Peyer's patch (tissue), 4 donors: Measurements from ENCODE around the gene HACD3. TPM values are rescaled to one million over a fixed set of nuclear protein-coding genes. Genes with fewer than 3 reads are reported as not detected.

Experiments used
- DNase-seq, 3 donors: peaks; one replicate each; pipeline ENCODE4 v3.0.0-alpha.2; 2017 to 2019
- H3K27ac ChIP-seq, 4 donors: fragments of 200-600 bp; sonication (generic); one replicate each; pipeline ENCODE4 v1.5.1; 2016 to 2019
- H3K27me3 ChIP-seq, 2 donors: fragments of 200-600 bp; sonication (generic); one replicate each; pipeline ENCODE4 v1.5.1; 2019
- H3K36me3 ChIP-seq, 3 donors: fragments of 200-600 bp; sonication (generic); one replicate each; pipeline ENCODE4 v1.5.1; 2016 to 2019
- H3K4me1 ChIP-seq, 4 donors: fragments of 200-600 bp; sonication (generic); one replicate each; pipeline ENCODE4 v1.5.1; 2016 to 2019
- H3K4me3 ChIP-seq, 4 donors: fragments of 200-600 bp; sonication (generic); 1 replicate in 3 of 4; 2 replicates in 1 of 4; pipeline ENCODE4 v1.5.1; 2016 to 2019; ENCODE audit warnings: mild to moderate bottlenecking in 1 of 4
- H3K9me3 ChIP-seq, 4 donors: fragments of 200-600 bp; sonication (generic); one replicate each; pipeline ENCODE4 v1.5.1; 2016 to 2019; ENCODE audit warnings: mild to moderate bottlenecking in 1 of 4
- CTCF ChIP-seq, 6 experiments: fragments of 450-650 bp in 4 of 6; fragments of 200-600 bp in 2 of 6; sonication (generic) in 1 of 6; IDR thresholded peaks; one replicate each; pipeline ENCODE4 v1.5.1; 2017 to 2019; ENCODE audit warnings: antibody characterized with exemption in 6 of 6, mild to moderate bottlenecking in 3 of 6, moderate library complexity in 1 of 6
- POLR2A ChIP-seq, 2 donors: fragments of 450-650 bp; IDR thresholded peaks; one replicate each; pipeline ENCODE4 v1.5.1; 2017; ENCODE audit warnings: antibody characterized with exemption in 2 of 2, mild to moderate bottlenecking in 2 of 2, moderate library complexity in 2 of 2
- total RNA-seq, 4 donors: library from RNA; depleted of rRNA; stranded (reverse); fragments of >200 nt; gene quantifications; one replicate each; pipeline ENCODE4 v1.1.0, GENCODE V29; 2016

The HACD3 gene
- total RNA-seq, 4 donors from 2014 or later: 22.3 to 36.5 (median 26.8) TPM

GRCh38 chr15:65512807-65513416 lies 17.4 kb upstream of the HACD3 start:
- DNase-seq: no peak
- TF ChIP-seq POLR2A (IDR thresholded peaks at IDR 0.05): no peak
- TF ChIP-seq CTCF (IDR thresholded peaks at IDR 0.05): no peak
- H3K4me1 ChIP-seq: peaks cover 5 to 22% (median 8%) of the 10 kb centered on the region in 4 donors
- peak overlapping the region in 2 of 4 donors; percentile 27 to 30 for H3K27ac ChIP-seq
- no peak overlapping the region for H3K4me3 ChIP-seq
- H3K27me3 ChIP-seq: no peaks in the 10 kb centered on the region
- H3K36me3 ChIP-seq: peaks cover 0 to 33% (median 0%) of the 10 kb centered on the region in 3 donors
- H3K9me3 ChIP-seq: no peaks in the 10 kb centered on the region

- H3K27ac ChIP-seq: peak within 1 kb of the TSS; percentile 88 to 97 (median 92)
- TF ChIP-seq CTCF (IDR thresholded peaks at IDR 0.05) (peak; percentile 70 to 92 (median 85)), POLR2A (IDR thresholded peaks at IDR 0.05) (peak; percentile 65 to 73)
- peak; percentile 92 to 96 (median 95) for DNase-seq
- no peaks in the 10 kb centered on the region for H3K36me3 ChIP-seq
- peak within 1 kb of the TSS; percentile 88 to 100 (median 94) for H3K4me3 ChIP-seq
- H3K9me3 ChIP-seq: no peaks in the 10 kb centered on the region
- H3K4me1 ChIP-seq: peaks cover 5 to 22% (median 8%) of the 10 kb centered on the region in 4 donors
- H3K27me3 ChIP-seq: no peaks in the 10 kb centered on the region
These were observed 13.0 kb upstream of the HACD3 start, which contains the start of gene DPP8 for GRCh38 chr15:65516997-65517865. DPP8 (minus strand) TSS chr15:65517689; CDS start chr15:65512553, 5,136 bp downstream.

- peak overlapping the region in 2 of 4 donors; percentile 92 to 97 for H3K27ac ChIP-seq
- H3K4me3 ChIP-seq: peak overlapping the region; percentile 88 to 100 (median 94)
- no peaks in the 10 kb centered on the region for H3K27me3 ChIP-seq
- no peaks in the 10 kb centered on the region for H3K9me3 ChIP-seq
- H3K36me3 ChIP-seq: no peaks in the 10 kb centered on the region
- no peak for DNase-seq
- TF ChIP-seq CTCF (IDR thresholded peaks at IDR 0.05): no peak
- no peak for TF ChIP-seq POLR2A (IDR thresholded peaks at IDR 0.05)
- H3K4me1 ChIP-seq: peaks cover 5 to 22% (median 8%) of the 10 kb centered on the region in 4 donors
These were observed 12.4 kb upstream of the HACD3 start for GRCh38 chr15:65517866-65518207.

- H3K36me3 ChIP-seq: no peaks in the 10 kb centered on the region
- TF ChIP-seq CTCF (IDR thresholded peaks at IDR 0.05): no peak
- TF ChIP-seq POLR2A (IDR thresholded peaks at IDR 0.05): no peak
- H3K4me3 ChIP-seq: no peak overlapping the region
These were observed 11.5 kb upstream of the HACD3 start for GRCh38 chr15:65518633-65519285.

GRCh38 chr15:65521350-65521749 lies 8.9 kb upstream of the HACD3 start:
- Histone ChIP-seq H3K4me1 (peaks cover 1 to 5% (median 3%) of the 10 kb centered on the region in 4 donors), H3K4me3 (no peak overlapping the region), H3K27me3 (no peaks in the 10 kb centered on the region), H3K9me3 (no peaks in the 10 kb centered on the region), H3K36me3 (no peaks in the 10 kb centered on the region), H3K27ac (no peak overlapping the region)
- DNase-seq: no peak
- no peak for TF ChIP-seq CTCF (IDR thresholded peaks at IDR 0.05)
- no peak for TF ChIP-seq POLR2A (IDR thresholded peaks at IDR 0.05)

More at GRCh38 chr15:65518633-65519285, 11.5 kb upstream of the HACD3 start:
- no peak for DNase-seq
- H3K4me1 ChIP-seq: peaks cover 5 to 22% (median 8%) of the 10 kb centered on the region in 4 donors
- H3K9me3 ChIP-seq: no peaks in the 10 kb centered on the region
- no peak overlapping the region for H3K27ac ChIP-seq
- H3K27me3 ChIP-seq: no peaks in the 10 kb centered on the region
